HG02973 (cell line): ENCODE data around the gene DCTD.

Experiments
- ATAC-seq: cut with Tn5 transposase; IDR thresholded peaks from one replicate; pipeline ENCODE4 v1.9.1; 2021; ENCODE audit warnings: moderate library complexity; ENCODE audit not compliant: unreplicated experiment

Gene DCTD

GRCh38 chr4:182843808-182844325, 73.3 kb downstream of the DCTD start:
- no peak for ATAC-seq

GRCh38 chr4:182842759-182843390, 74.3 kb downstream of the DCTD start:
- no peak for ATAC-seq

- ATAC-seq, result no peak
Measured at GRCh38 chr4:182842104-182842600, 75.0 kb downstream of the DCTD start.

- no peak for ATAC-seq
Measured at GRCh38 chr4:182840108-182840507, 77.1 kb downstream of the DCTD start.
